Astrocyte (in vitro differentiated cells and primary cell): ENCODE results near the gene ACBD3. TPM values are rescaled to one million over a fixed set of nuclear protein-coding genes. Genes with fewer than 3 reads are reported as not detected.

Source experiments
- DNase-seq: peaks from one replicate; pipeline ENCODE4 v3.0.0-alpha.2; 2010; ENCODE audit warnings: low read depth
- FAIRE-seq: peaks from 2 replicates; lab custom pipeline; 2011; peaks lifted over from hg19 to GRCh38; lab: Jason Lieb, UNC
- H2AFZ ChIP-seq: 2 replicates; pipeline ENCODE4 v1.6.0; 2012; ENCODE audit warnings: low read depth, low read length, inconsistent platforms
- H3K27ac ChIP-seq: 2 replicates; pipeline ENCODE4 v1.5.1; 2011; ENCODE audit warnings: low read depth, low read length, inconsistent platforms
- H3K27me3 ChIP-seq: 2 replicates; pipeline ENCODE4 v1.6.0; 2011; ENCODE audit warnings: low read length, inconsistent platforms; ENCODE audit not compliant: insufficient read depth
- H3K36me3 ChIP-seq: 2 replicates; pipeline ENCODE4 v1.5.1; 2011; ENCODE audit warnings: low read length, inconsistent platforms; ENCODE audit not compliant: insufficient read depth
- H3K4me1 ChIP-seq: 2 replicates; pipeline ENCODE4 v1.5.1; 2011; ENCODE audit warnings: low read length, inconsistent platforms; ENCODE audit not compliant: insufficient read depth
- H3K4me2 ChIP-seq: 2 replicates; pipeline ENCODE4 v1.6.0; 2012; ENCODE audit warnings: low read length, inconsistent platforms
- H3K4me3 ChIP-seq: 2 replicates; pipeline ENCODE4 v1.5.1; 2011; ENCODE audit warnings: low read depth, mild to moderate bottlenecking, low read length, inconsistent platforms; ENCODE audit not compliant: insufficient read depth
- H3K79me2 ChIP-seq: 2 replicates; pipeline ENCODE4 v1.6.0; 2012; ENCODE audit warnings: mild to moderate bottlenecking, low read length, inconsistent platforms; ENCODE audit not compliant: insufficient read depth
- H3K9ac ChIP-seq: 2 replicates; pipeline ENCODE4 v1.6.0; 2012; ENCODE audit warnings: mild to moderate bottlenecking, low read length, inconsistent platforms
- H3K9me3 ChIP-seq: 2 replicates; pipeline ENCODE4 v1.5.1; 2012; ENCODE audit warnings: low read depth, mild to moderate bottlenecking, low read length, inconsistent platforms; ENCODE audit not compliant: insufficient read depth
- H4K20me1 ChIP-seq: 2 replicates; pipeline ENCODE4 v1.6.0; 2012; ENCODE audit warnings: low read length, inconsistent platforms; ENCODE audit not compliant: insufficient read depth
- H3K27ac Mint-ChIP-seq: one replicate; pipeline ENCODE4 v1.8.0; 2021; ENCODE audit warnings: mild to moderate bottlenecking, mixed read lengths; ENCODE audit not compliant: unreplicated experiment
- H3K27me3 Mint-ChIP-seq: one replicate; pipeline ENCODE4 v1.8.0; 2021; ENCODE audit warnings: low read depth, mixed read lengths; ENCODE audit not compliant: unreplicated experiment
- H3K36me3 Mint-ChIP-seq: one replicate; pipeline ENCODE4 v1.8.0; 2021; ENCODE audit warnings: low read depth, mixed read lengths; ENCODE audit not compliant: unreplicated experiment
- H3K4me1 Mint-ChIP-seq: one replicate; pipeline ENCODE4 v1.8.0; 2021; ENCODE audit warnings: low read depth, mixed read lengths; ENCODE audit not compliant: unreplicated experiment
- H3K4me3 Mint-ChIP-seq: one replicate; pipeline ENCODE4 v1.8.0; 2021; ENCODE audit warnings: mild to moderate bottlenecking, moderate library complexity, mixed read lengths; ENCODE audit not compliant: unreplicated experiment
- H3K9me3 Mint-ChIP-seq: one replicate; pipeline ENCODE4 v1.8.0; 2021; ENCODE audit warnings: mild to moderate bottlenecking, mixed read lengths; ENCODE audit not compliant: unreplicated experiment
- CTCF ChIP-seq: IDR thresholded peaks from 2 replicates; pipeline ENCODE4 v1.5.1; 2011; ENCODE audit warnings: low read depth, mild to moderate bottlenecking, inconsistent platforms, low read length, moderate library complexity; ENCODE audit not compliant: insufficient read depth
- EZH2 ChIP-seq: IDR thresholded peaks from 2 replicates; pipeline ENCODE4 v1.6.1; 2012; ENCODE audit warnings: mild to moderate bottlenecking, low read length, inconsistent platforms; ENCODE audit not compliant: insufficient read depth
- total RNA-seq: library from RNA; stranded (reverse); gene quantifications from 2 replicates; pipeline ENCODE4 v1.2.1, GENCODE V29; 2021

ACBD3 gene
- total RNA-seq, 1 donor from 2014 or later: 66.7 TPM

DNA sequence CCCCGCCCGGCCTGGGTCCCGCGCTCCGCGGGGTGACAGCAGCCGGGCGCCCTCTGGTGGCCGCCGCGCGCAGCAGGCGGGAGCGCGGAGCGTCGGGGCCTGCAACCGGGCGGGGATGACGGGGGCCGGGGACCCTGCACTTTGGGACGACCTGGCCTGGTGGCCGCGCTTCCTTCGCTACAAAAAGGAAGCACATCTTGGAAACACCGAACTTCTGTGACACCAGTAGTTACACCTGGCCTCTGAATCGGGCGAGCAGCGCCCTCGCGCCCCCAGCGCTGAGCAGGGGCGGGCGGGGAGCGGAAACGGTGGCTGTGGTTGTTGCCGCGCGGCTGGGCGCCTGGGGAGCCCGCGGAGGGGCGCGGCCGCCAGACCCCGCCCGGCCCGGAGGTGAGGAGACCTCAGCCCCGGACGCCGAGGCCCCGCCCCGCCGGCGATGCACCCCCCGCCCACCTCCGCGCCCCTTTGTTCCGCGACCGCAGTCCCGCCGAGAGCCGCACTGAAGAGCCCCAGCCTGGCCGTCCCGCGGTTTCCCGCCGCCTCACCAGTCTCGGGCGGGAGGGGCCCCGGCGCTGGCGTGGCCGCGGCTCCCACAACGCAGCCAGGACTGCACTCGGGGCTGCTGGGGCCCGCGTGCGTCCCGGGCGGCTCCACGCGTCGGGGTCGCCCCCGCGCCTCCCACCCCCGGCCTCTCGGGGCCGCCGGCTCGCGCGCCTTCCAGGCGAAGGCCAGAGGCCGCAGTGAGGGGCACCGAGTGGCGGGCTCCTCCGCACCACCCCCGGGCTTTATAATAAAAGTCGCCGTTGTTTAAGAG is 64.7 kb downstream of the ACBD3 start:
- Histone ChIP-seq H3K9me3 (no peaks in the 10 kb centered on the region), H2AFZ (peak overlapping the region; percentile 98), H3K4me2 (peak overlapping the region; percentile 97), H3K36me3 (no peaks in the 10 kb centered on the region), H3K79me2 (no peaks in the 10 kb centered on the region), H4K20me1 (no peaks in the 10 kb centered on the region), H3K27me3 (peaks cover 5% of the 10 kb centered on the region), H3K27ac (peak overlapping the region; percentile 55), H3K4me3 (peak overlapping the region; percentile 70), H3K4me1 (peaks cover 9% of the 10 kb centered on the region), H3K9ac (peak overlapping the region; percentile 77)
- FAIRE-seq: no peak
- Mint-ChIP-seq H3K27ac (no peak overlapping the region), H3K27me3 (peaks cover 29% of the 10 kb centered on the region), H3K36me3 (no peaks in the 10 kb centered on the region), H3K4me3 (no peak overlapping the region), H3K4me1 (peaks cover 5% of the 10 kb centered on the region), H3K9me3 (no peaks in the 10 kb centered on the region)
- DNase-seq: no peak
- TF ChIP-seq EZH2 (no peak), CTCF (peak; percentile 41)

- H2AFZ ChIP-seq: peak overlapping the region; percentile 56
- no peak overlapping the region for H3K27ac ChIP-seq
- no peaks in the 10 kb centered on the region for H3K9me3 Mint-ChIP-seq
- FAIRE-seq (no peak), DNase-seq (no peak)
- peaks cover 29% of the 10 kb centered on the region for H3K27me3 Mint-ChIP-seq
- peak overlapping the region; percentile 5 for H3K27ac Mint-ChIP-seq
- H3K79me2 ChIP-seq: no peaks in the 10 kb centered on the region
- H3K4me1 Mint-ChIP-seq: peaks cover 5% of the 10 kb centered on the region
- no peaks in the 10 kb centered on the region for H3K9me3 ChIP-seq
- peak overlapping the region; percentile 70 for H3K4me3 ChIP-seq
- H3K4me1 ChIP-seq: peaks cover 9% of the 10 kb centered on the region
- H3K36me3 ChIP-seq: no peaks in the 10 kb centered on the region
- H3K4me2 ChIP-seq: peak overlapping the region; percentile 97
- no peak overlapping the region for H3K9ac ChIP-seq
- H4K20me1 ChIP-seq: no peaks in the 10 kb centered on the region
- H3K36me3 Mint-ChIP-seq: no peaks in the 10 kb centered on the region
- peak overlapping the region; percentile 84 for H3K4me3 Mint-ChIP-seq
- H3K27me3 ChIP-seq: peaks cover 5% of the 10 kb centered on the region
- TF ChIP-seq EZH2: no peak
- TF ChIP-seq CTCF: no peak
These were observed 65.4 kb downstream of the ACBD3 start for GRCh38 chr1:226121049-226121586.

GRCh38 chr1:226120398-226120797 is 66.1 kb downstream of the ACBD3 start:
- H4K20me1 ChIP-seq: no peaks in the 10 kb centered on the region
- no peaks in the 10 kb centered on the region for H3K9me3 ChIP-seq
- no peak overlapping the region for H3K27ac ChIP-seq
- Mint-ChIP-seq H3K9me3 (no peaks in the 10 kb centered on the region), H3K4me1 (peaks cover 5% of the 10 kb centered on the region), H3K27ac (no peak overlapping the region), H3K36me3 (no peaks in the 10 kb centered on the region), H3K4me3 (peak overlapping the region; percentile 84), H3K27me3 (peaks cover 31% of the 10 kb centered on the region)
- H3K4me2 ChIP-seq: no peak overlapping the region
- H3K4me3 ChIP-seq: no peak overlapping the region
- no peak overlapping the region for H2AFZ ChIP-seq
- H3K27me3 ChIP-seq: peaks cover 5% of the 10 kb centered on the region
- no peaks in the 10 kb centered on the region for H3K36me3 ChIP-seq
- no peak for TF ChIP-seq CTCF
- TF ChIP-seq EZH2: no peak
- H3K9ac ChIP-seq: no peak overlapping the region
- no peak for FAIRE-seq
- H3K79me2 ChIP-seq: no peaks in the 10 kb centered on the region
- peaks cover 9% of the 10 kb centered on the region for H3K4me1 ChIP-seq
- no peak for DNase-seq
